ENCODE results near the gene MCTP1.

The MCTP1 gene

GRCh38 chr5:95284572-95285408, at the start of gene MCTP1:
Gene MCTP1 (minus strand): TSS chr5:95285094.
- peak within 1 kb of the TSS; percentile 55 for H3K27ac ChIP-seq
- no peak for TF ChIP-seq CTCF (IDR thresholded peaks at IDR 0.05)
- no peak for TF ChIP-seq ZFX (IDR thresholded peaks at IDR 0.05; ENCODE audit: borderline replicate concordance)

GRCh38 chr5:95332158-95332557, 47.3 kb upstream of the MCTP1 start:
- TF ChIP-seq ZFX (IDR thresholded peaks at IDR 0.05; ENCODE audit: borderline replicate concordance) (no peak), CTCF (IDR thresholded peaks at IDR 0.05) (no peak)

GRCh38 chr5:95331358-95331757, 46.5 kb upstream of the MCTP1 start:
- H3K27ac ChIP-seq: no peak overlapping the region
- TF ChIP-seq CTCF (IDR thresholded peaks at IDR 0.05): no peak
- no peak for TF ChIP-seq ZFX (IDR thresholded peaks at IDR 0.05; ENCODE audit: borderline replicate concordance)

More at GRCh38 chr5:95332158-95332557, 47.3 kb upstream of the MCTP1 start:
- 0 out of 2 replicates have a peak overlapping the region, but pooled peaks have one; percentile 11 for H3K27ac ChIP-seq

- TF ChIP-seq CTCF (IDR thresholded peaks at IDR 0.05): no peak
- no peak for TF ChIP-seq ZFX (IDR thresholded peaks at IDR 0.05; ENCODE audit: borderline replicate concordance)
- H3K27ac ChIP-seq: no peak overlapping the region
These were observed 42.3 kb upstream of the MCTP1 start for GRCh38 chr5:95327211-95327610.

- no peak overlapping the region for H3K27ac ChIP-seq
- no peak for TF ChIP-seq ZFX (IDR thresholded peaks at IDR 0.05; ENCODE audit: borderline replicate concordance)
- TF ChIP-seq CTCF (IDR thresholded peaks at IDR 0.05): no peak
These were observed 32.8 kb upstream of the MCTP1 start for GRCh38 chr5:95317687-95318086.

GRCh38 chr5:95317085-95317484, 32.2 kb upstream of the MCTP1 start:
- no peak overlapping the region for H3K27ac ChIP-seq
- TF ChIP-seq ZFX (IDR thresholded peaks at IDR 0.05; ENCODE audit: borderline replicate concordance): no peak
- peak; percentile 14; the same call in 1 of the 2 replicates for TF ChIP-seq CTCF (IDR thresholded peaks at IDR 0.05)

GRCh38 chr5:95304711-95305110, 19.8 kb upstream of the MCTP1 start:
- no peak overlapping the region for H3K27ac ChIP-seq

More at GRCh38 chr5:95304711-95305110, 19.8 kb upstream of the MCTP1 start:
- TF ChIP-seq CTCF (IDR thresholded peaks at IDR 0.05) (no peak), ZFX (IDR thresholded peaks at IDR 0.05; ENCODE audit: borderline replicate concordance) (no peak)
